Measurements from ENCODE around the gene FRA10AC1.

FRA10AC1 gene

GRCh38 chr10:93678805-93679587 lies 23.4 kb downstream of the FRA10AC1 start:
- Histone ChIP-seq H3K4me1 (ENCODE audit: insufficient read depth, insufficient read length) (no peaks in the 10 kb centered on the region), H3K9ac (ENCODE audit: insufficient read length, low read depth) (no peak overlapping the region), H3K36me3 (ENCODE audit: insufficient read depth, insufficient read length, low read length) (peaks cover 18% of the 10 kb centered on the region), H3K4me3 (ENCODE audit: insufficient read length, low read depth) (no peak overlapping the region), H3K9me3 (ENCODE audit: insufficient read depth, low read length) (no peaks in the 10 kb centered on the region), H3K27me3 (ENCODE audit: insufficient read depth, insufficient read length) (no peaks in the 10 kb centered on the region)
- DNase-seq (ENCODE audit: low read depth, low spot score), result no peak
- TF ChIP-seq YY1 (IDR thresholded peaks at IDR 0.05; ENCODE audit: insufficient read depth, insufficient read length), result no peak

DNA sequence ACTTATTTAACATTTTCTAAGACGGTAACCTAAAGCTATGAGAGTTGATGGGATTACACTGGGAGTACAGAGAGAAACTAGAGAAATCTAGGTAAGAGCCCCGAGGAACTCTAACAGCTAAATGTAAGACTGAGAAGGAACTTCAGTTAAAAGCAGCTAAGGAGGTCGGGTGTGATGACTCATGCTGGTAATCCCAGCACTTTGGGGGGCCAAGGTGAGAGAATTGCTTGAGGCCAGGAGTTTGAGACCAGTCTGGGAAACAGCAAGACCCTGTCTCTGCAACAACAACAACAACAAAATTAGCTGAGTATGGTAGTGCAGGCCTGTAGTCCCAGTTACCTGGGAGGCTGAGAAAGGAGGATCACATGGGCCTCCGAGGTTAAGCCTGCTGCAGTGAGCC lies 24.0 kb downstream of the FRA10AC1 start:
- no peak for DNase-seq (ENCODE audit: low read depth, low spot score)
- Histone ChIP-seq H3K9ac (ENCODE audit: insufficient read length, low read depth) (no peak overlapping the region), H3K27me3 (ENCODE audit: insufficient read depth, insufficient read length) (no peaks in the 10 kb centered on the region), H3K36me3 (ENCODE audit: insufficient read depth, insufficient read length, low read length) (peaks cover 18% of the 10 kb centered on the region), H3K4me3 (ENCODE audit: insufficient read length, low read depth) (no peak overlapping the region), H3K9me3 (ENCODE audit: insufficient read depth, low read length) (no peaks in the 10 kb centered on the region), H3K4me1 (ENCODE audit: insufficient read depth, insufficient read length) (no peaks in the 10 kb centered on the region)
- TF ChIP-seq YY1 (IDR thresholded peaks at IDR 0.05; ENCODE audit: insufficient read depth, insufficient read length) (no peak), ZNF274 (IDR thresholded peaks at IDR 0.05; ENCODE audit: low read depth, low read length) (no peak), SUZ12 (IDR thresholded peaks at IDR 0.05; ENCODE audit: extremely low read depth, insufficient read depth, insufficient read length) (no peak)

- Histone ChIP-seq H3K9me3 (ENCODE audit: insufficient read depth, low read length) (no peaks in the 10 kb centered on the region), H3K9ac (ENCODE audit: insufficient read length, low read depth) (no peak overlapping the region), H3K4me3 (ENCODE audit: insufficient read length, low read depth) (no peak overlapping the region), H3K36me3 (ENCODE audit: insufficient read depth, insufficient read length, low read length) (peaks cover 28% of the 10 kb centered on the region), H3K27me3 (ENCODE audit: insufficient read depth, insufficient read length) (no peaks in the 10 kb centered on the region), H3K4me1 (ENCODE audit: insufficient read depth, insufficient read length) (no peaks in the 10 kb centered on the region)
- DNase-seq (ENCODE audit: low read depth, low spot score), result no peak
- no peak for TF ChIP-seq YY1 (IDR thresholded peaks at IDR 0.05; ENCODE audit: insufficient read depth, insufficient read length)
- no peak for TF ChIP-seq SUZ12 (IDR thresholded peaks at IDR 0.05; ENCODE audit: extremely low read depth, insufficient read depth, insufficient read length)
- TF ChIP-seq ZNF274 (IDR thresholded peaks at IDR 0.05; ENCODE audit: low read depth, low read length), result no peak
Measured at GRCh38 chr10:93673791-93674190, 28.6 kb downstream of the FRA10AC1 start.

DNA sequence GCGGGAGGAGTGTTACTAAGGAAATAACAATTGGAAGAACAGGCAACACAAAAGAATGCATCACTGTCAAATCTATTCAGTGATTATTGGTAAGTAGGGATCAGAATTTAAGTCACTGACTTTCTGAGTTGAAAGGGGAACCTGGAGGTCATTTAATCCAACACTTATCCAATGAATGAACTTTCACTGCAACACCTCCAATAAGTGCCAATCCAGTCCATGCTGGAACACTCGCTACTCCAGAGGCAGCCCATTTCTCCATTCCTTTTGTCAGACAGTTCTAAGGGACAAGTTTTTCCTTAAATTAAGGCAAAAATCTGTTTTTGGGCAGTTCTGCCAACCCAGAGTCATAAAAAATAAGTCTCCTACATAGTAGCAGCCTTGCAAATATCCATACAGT lies 29.5 kb downstream of the FRA10AC1 start:
- TF ChIP-seq SUZ12 (IDR thresholded peaks at IDR 0.05; ENCODE audit: extremely low read depth, insufficient read depth, insufficient read length) (no peak), ZNF274 (IDR thresholded peaks at IDR 0.05; ENCODE audit: low read depth, low read length) (no peak)
- H3K9me3 ChIP-seq (ENCODE audit: insufficient read depth, low read length), result no peaks in the 10 kb centered on the region
- no peak for DNase-seq (ENCODE audit: low read depth, low spot score)
- H3K36me3 ChIP-seq (ENCODE audit: insufficient read depth, insufficient read length, low read length), result peaks cover 34% of the 10 kb centered on the region
- H3K27me3 ChIP-seq (ENCODE audit: insufficient read depth, insufficient read length), result no peaks in the 10 kb centered on the region
- H3K4me3 ChIP-seq (ENCODE audit: insufficient read length, low read depth), result no peak overlapping the region
- no peaks in the 10 kb centered on the region for H3K4me1 ChIP-seq (ENCODE audit: insufficient read depth, insufficient read length)
- H3K9ac ChIP-seq (ENCODE audit: insufficient read length, low read depth), result no peak overlapping the region

- Histone ChIP-seq H3K4me1 (ENCODE audit: insufficient read depth, insufficient read length) (no peaks in the 10 kb centered on the region), H3K9ac (ENCODE audit: insufficient read length, low read depth) (no peak overlapping the region), H3K9me3 (ENCODE audit: insufficient read depth, low read length) (no peaks in the 10 kb centered on the region), H3K4me3 (ENCODE audit: insufficient read length, low read depth) (no peak overlapping the region), H3K27me3 (ENCODE audit: insufficient read depth, insufficient read length) (no peaks in the 10 kb centered on the region), H3K36me3 (ENCODE audit: insufficient read depth, insufficient read length, low read length) (peaks cover 31% of the 10 kb centered on the region)
- no peak for DNase-seq (ENCODE audit: low read depth, low spot score)
- no peak for TF ChIP-seq SUZ12 (IDR thresholded peaks at IDR 0.05; ENCODE audit: extremely low read depth, insufficient read depth, insufficient read length)
Measured at GRCh38 chr10:93672022-93672678, 30.2 kb downstream of the FRA10AC1 start.

DNA sequence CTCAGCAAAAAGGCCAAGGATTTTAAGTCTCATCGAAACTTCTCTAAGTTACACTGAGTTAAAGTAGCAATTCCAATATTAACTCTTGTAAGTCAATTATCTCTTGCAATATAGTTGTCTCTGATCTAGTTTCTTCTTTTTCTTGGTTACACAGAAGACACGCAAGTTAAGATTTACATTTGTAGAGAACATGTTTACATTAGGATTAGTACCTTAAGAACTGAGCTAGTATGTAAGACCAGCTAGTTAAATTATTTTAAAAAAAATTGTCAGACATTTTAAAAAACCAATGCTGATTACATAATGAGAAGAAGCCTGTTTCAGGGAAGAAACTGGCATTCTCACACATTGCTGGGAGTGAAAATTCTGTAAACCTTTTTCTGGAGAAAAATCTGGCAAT lies 31.4 kb downstream of the FRA10AC1 start:
- H3K4me3 ChIP-seq (ENCODE audit: insufficient read length, low read depth), result no peak overlapping the region
- no peak for DNase-seq (ENCODE audit: low read depth, low spot score)
- H3K9ac ChIP-seq (ENCODE audit: insufficient read length, low read depth), result no peak overlapping the region
- no peaks in the 10 kb centered on the region for H3K9me3 ChIP-seq (ENCODE audit: insufficient read depth, low read length)
- H3K36me3 ChIP-seq (ENCODE audit: insufficient read depth, insufficient read length, low read length), result peaks cover 27% of the 10 kb centered on the region
- no peaks in the 10 kb centered on the region for H3K27me3 ChIP-seq (ENCODE audit: insufficient read depth, insufficient read length)
- no peak for TF ChIP-seq ZNF274 (IDR thresholded peaks at IDR 0.05; ENCODE audit: low read depth, low read length)
- no peak for TF ChIP-seq SUZ12 (IDR thresholded peaks at IDR 0.05; ENCODE audit: extremely low read depth, insufficient read depth, insufficient read length)
- no peaks in the 10 kb centered on the region for H3K4me1 ChIP-seq (ENCODE audit: insufficient read depth, insufficient read length)

DNA sequence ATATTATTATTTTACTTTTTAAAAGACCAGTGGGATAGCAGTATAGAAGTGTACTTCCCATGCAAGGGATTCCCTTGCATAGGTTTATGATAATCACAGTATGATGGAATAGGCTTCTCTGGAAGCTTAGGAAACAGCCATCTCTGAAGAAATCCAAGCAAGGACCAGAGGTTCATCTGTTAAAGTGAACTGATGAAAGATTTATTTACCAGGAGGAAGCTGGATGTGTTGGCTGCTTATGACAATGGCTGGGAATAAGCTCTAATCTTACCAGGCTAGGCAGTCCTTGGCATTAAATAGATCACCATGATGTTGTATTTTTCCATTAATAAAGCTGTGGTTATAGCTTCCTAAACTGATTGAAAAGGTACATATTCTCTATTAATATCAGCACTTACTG lies 32.0 kb downstream of the FRA10AC1 start:
- TF ChIP-seq ZNF274 (IDR thresholded peaks at IDR 0.05; ENCODE audit: low read depth, low read length) (no peak), YY1 (IDR thresholded peaks at IDR 0.05; ENCODE audit: insufficient read depth, insufficient read length) (no peak), SUZ12 (IDR thresholded peaks at IDR 0.05; ENCODE audit: extremely low read depth, insufficient read depth, insufficient read length) (no peak)
- Histone ChIP-seq H3K9me3 (ENCODE audit: insufficient read depth, low read length) (no peaks in the 10 kb centered on the region), H3K27me3 (ENCODE audit: insufficient read depth, insufficient read length) (no peaks in the 10 kb centered on the region), H3K9ac (ENCODE audit: insufficient read length, low read depth) (no peak overlapping the region), H3K4me3 (ENCODE audit: insufficient read length, low read depth) (no peak overlapping the region), H3K36me3 (ENCODE audit: insufficient read depth, insufficient read length, low read length) (peaks cover 26% of the 10 kb centered on the region), H3K4me1 (ENCODE audit: insufficient read depth, insufficient read length) (no peaks in the 10 kb centered on the region)
- DNase-seq (ENCODE audit: low read depth, low spot score), result no peak

Data from NT2/D1 (cell line).